ENCODE results near the gene RASA3. TPM values are rescaled to one million over a fixed set of nuclear protein-coding genes. Genes with fewer than 3 reads are reported as not detected.
A peak's percentile ranks its signal among the peaks of the same experiment; 100 is the strongest.

RASA3 gene
- total RNA-seq, 1 experiment from 2014 or later: 0.26 TPM

GRCh38 chr13:114066956-114067355, 65.5 kb downstream of the RASA3 start:
- H3K9me3 Mint-ChIP-seq (ENCODE audit: low read depth, unreplicated experiment): peaks cover 3% of the 10 kb centered on the region
- H3K27me3 Mint-ChIP-seq (ENCODE audit: unreplicated experiment): no peaks in the 10 kb centered on the region
- no peaks in the 10 kb centered on the region for H3K4me1 Mint-ChIP-seq (ENCODE audit: low read depth, unreplicated experiment)
- intact Hi-C loops (cut with micrococcal nuclease; ENCODE audit: unreplicated experiment): no loop called here
- H3K27ac Mint-ChIP-seq (ENCODE audit: unreplicated experiment): no peak overlapping the region
- H3K4me3 Mint-ChIP-seq (ENCODE audit: low read depth, unreplicated experiment): no peak overlapping the region
- BruUV-seq (replicated peaks): no TSS peak
- CTCF ChIA-PET: no interaction called here
- no peak for DNase-seq
- no peak for TF ChIP-seq CTCF (IDR thresholded peaks at IDR 0.05; ENCODE audit: unreplicated experiment)
- no peaks in the 10 kb centered on the region for H3K36me3 Mint-ChIP-seq (ENCODE audit: insufficient read depth, unreplicated experiment)

GRCh38 chr13:114065926-114066774, 66.3 kb downstream of the RASA3 start:
- no peaks in the 10 kb centered on the region for H3K27me3 Mint-ChIP-seq (ENCODE audit: unreplicated experiment)
- no peak for TF ChIP-seq CTCF (IDR thresholded peaks at IDR 0.05; ENCODE audit: unreplicated experiment)
- CTCF ChIA-PET: no interaction called here
- no TSS peak for BruUV-seq (replicated peaks)
- DNase-seq: no peak
- H3K9me3 Mint-ChIP-seq (ENCODE audit: low read depth, unreplicated experiment): peaks cover 3% of the 10 kb centered on the region
- no peak overlapping the region for H3K27ac Mint-ChIP-seq (ENCODE audit: unreplicated experiment)
- H3K4me3 Mint-ChIP-seq (ENCODE audit: low read depth, unreplicated experiment): no peak overlapping the region
- H3K4me1 Mint-ChIP-seq (ENCODE audit: low read depth, unreplicated experiment): no peaks in the 10 kb centered on the region
- no peaks in the 10 kb centered on the region for H3K36me3 Mint-ChIP-seq (ENCODE audit: insufficient read depth, unreplicated experiment)
- intact Hi-C loops (cut with micrococcal nuclease; ENCODE audit: unreplicated experiment): no loop called here

GRCh38 chr13:114065141-114065925, 67.1 kb downstream of the RASA3 start:
- CTCF ChIA-PET: no interaction called here
- intact Hi-C loops (cut with micrococcal nuclease; ENCODE audit: unreplicated experiment): no loop called here
- H3K27ac Mint-ChIP-seq (ENCODE audit: unreplicated experiment): peak overlapping the region; percentile 50
- DNase-seq: peak; percentile 48
- H3K4me1 Mint-ChIP-seq (ENCODE audit: low read depth, unreplicated experiment): no peaks in the 10 kb centered on the region
- H3K36me3 Mint-ChIP-seq (ENCODE audit: insufficient read depth, unreplicated experiment): no peaks in the 10 kb centered on the region
- no TSS peak for BruUV-seq (replicated peaks)
- H3K4me3 Mint-ChIP-seq (ENCODE audit: low read depth, unreplicated experiment): peak overlapping the region; percentile 51
- no peaks in the 10 kb centered on the region for H3K27me3 Mint-ChIP-seq (ENCODE audit: unreplicated experiment)
- no peak for TF ChIP-seq CTCF (IDR thresholded peaks at IDR 0.05; ENCODE audit: unreplicated experiment)
- H3K9me3 Mint-ChIP-seq (ENCODE audit: low read depth, unreplicated experiment): no peaks in the 10 kb centered on the region

GRCh38 chr13:114064450-114065140, 67.8 kb downstream of the RASA3 start:
- TF ChIP-seq CTCF (IDR thresholded peaks at IDR 0.05; ENCODE audit: unreplicated experiment): no peak
- no peaks in the 10 kb centered on the region for H3K27me3 Mint-ChIP-seq (ENCODE audit: unreplicated experiment)
- no peaks in the 10 kb centered on the region for H3K4me1 Mint-ChIP-seq (ENCODE audit: low read depth, unreplicated experiment)
- DNase-seq: peak; percentile 6
- CTCF ChIA-PET: no interaction called here
- H3K9me3 Mint-ChIP-seq (ENCODE audit: low read depth, unreplicated experiment): no peaks in the 10 kb centered on the region
- intact Hi-C loops (cut with micrococcal nuclease; ENCODE audit: unreplicated experiment): no loop called here
- H3K4me3 Mint-ChIP-seq (ENCODE audit: low read depth, unreplicated experiment): peak overlapping the region; percentile 51
- H3K36me3 Mint-ChIP-seq (ENCODE audit: insufficient read depth, unreplicated experiment): no peaks in the 10 kb centered on the region
- BruUV-seq (replicated peaks): no TSS peak
- H3K27ac Mint-ChIP-seq (ENCODE audit: unreplicated experiment): peak overlapping the region; percentile 50
